Nephron progenitor cell (in vitro differentiated cells): ENCODE results near the gene COL4A2.

Source experiments
- DNase-seq: peaks from one replicate; pipeline ENCODE4 v3.0.0; 2021
- H3K27ac Mint-ChIP-seq: 2 replicates; pipeline ENCODE4 v1.8.0; 2021; ENCODE audit warnings: mild to moderate bottlenecking, moderate library complexity, mixed read lengths
- H3K27me3 Mint-ChIP-seq: 2 replicates; pipeline ENCODE4 v1.8.0; 2021; ENCODE audit warnings: mild to moderate bottlenecking, low read depth, mixed read lengths; ENCODE audit not compliant: poor library complexity
- H3K36me3 Mint-ChIP-seq: 2 replicates; pipeline ENCODE4 v1.8.0; 2021; ENCODE audit warnings: low read depth, mixed read lengths
- H3K4me1 Mint-ChIP-seq: 2 replicates; pipeline ENCODE4 v1.8.0; 2021; ENCODE audit warnings: mixed read lengths
- H3K4me3 Mint-ChIP-seq: 2 replicates; pipeline ENCODE4 v1.8.0; 2021; ENCODE audit warnings: mild to moderate bottlenecking, moderate library complexity, mixed read lengths
- H3K9me3 Mint-ChIP-seq: 2 replicates; pipeline ENCODE4 v1.8.0; 2021; ENCODE audit warnings: mild to moderate bottlenecking, moderate library complexity, mixed read lengths
- TF ChIP-seq, protein P1 (sequence below): fragments of 200-600 bp; sonication (generic); IDR thresholded peaks from 2 replicates; pipeline ENCODE4 v1.5.0; 2021; ENCODE audit warnings: antibody characterized with exemption

Gene COL4A2

GRCh38 chr13:110403315-110403714 is 96.2 kb downstream of the COL4A2 start:
- H3K4me1 Mint-ChIP-seq, result peaks cover 50% of the 10 kb centered on the region
- H3K9me3 Mint-ChIP-seq, result no peaks in the 10 kb centered on the region
- no peaks in the 10 kb centered on the region for H3K27me3 Mint-ChIP-seq
- DNase-seq, result no peak
- TF ChIP-seq, protein P1, sequence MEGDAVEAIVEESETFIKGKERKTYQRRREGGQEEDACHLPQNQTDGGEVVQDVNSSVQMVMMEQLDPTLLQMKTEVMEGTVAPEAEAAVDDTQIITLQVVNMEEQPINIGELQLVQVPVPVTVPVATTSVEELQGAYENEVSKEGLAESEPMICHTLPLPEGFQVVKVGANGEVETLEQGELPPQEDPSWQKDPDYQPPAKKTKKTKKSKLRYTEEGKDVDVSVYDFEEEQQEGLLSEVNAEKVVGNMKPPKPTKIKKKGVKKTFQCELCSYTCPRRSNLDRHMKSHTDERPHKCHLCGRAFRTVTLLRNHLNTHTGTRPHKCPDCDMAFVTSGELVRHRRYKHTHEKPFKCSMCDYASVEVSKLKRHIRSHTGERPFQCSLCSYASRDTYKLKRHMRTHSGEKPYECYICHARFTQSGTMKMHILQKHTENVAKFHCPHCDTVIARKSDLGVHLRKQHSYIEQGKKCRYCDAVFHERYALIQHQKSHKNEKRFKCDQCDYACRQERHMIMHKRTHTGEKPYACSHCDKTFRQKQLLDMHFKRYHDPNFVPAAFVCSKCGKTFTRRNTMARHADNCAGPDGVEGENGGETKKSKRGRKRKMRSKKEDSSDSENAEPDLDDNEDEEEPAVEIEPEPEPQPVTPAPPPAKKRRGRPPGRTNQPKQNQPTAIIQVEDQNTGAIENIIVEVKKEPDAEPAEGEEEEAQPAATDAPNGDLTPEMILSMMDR, result no peak
- no peak overlapping the region for H3K27ac Mint-ChIP-seq
- peaks cover 57% of the 10 kb centered on the region for H3K36me3 Mint-ChIP-seq
- no peak overlapping the region for H3K4me3 Mint-ChIP-seq

GRCh38 chr13:110403721-110404120 is 96.6 kb downstream of the COL4A2 start:
- Mint-ChIP-seq H3K27ac (no peak overlapping the region), H3K4me3 (no peak overlapping the region), H3K4me1 (peaks cover 54% of the 10 kb centered on the region), H3K36me3 (peaks cover 57% of the 10 kb centered on the region), H3K9me3 (no peaks in the 10 kb centered on the region), H3K27me3 (no peaks in the 10 kb centered on the region)
- no peak for DNase-seq
- TF ChIP-seq, protein P1, result no peak

DNA sequence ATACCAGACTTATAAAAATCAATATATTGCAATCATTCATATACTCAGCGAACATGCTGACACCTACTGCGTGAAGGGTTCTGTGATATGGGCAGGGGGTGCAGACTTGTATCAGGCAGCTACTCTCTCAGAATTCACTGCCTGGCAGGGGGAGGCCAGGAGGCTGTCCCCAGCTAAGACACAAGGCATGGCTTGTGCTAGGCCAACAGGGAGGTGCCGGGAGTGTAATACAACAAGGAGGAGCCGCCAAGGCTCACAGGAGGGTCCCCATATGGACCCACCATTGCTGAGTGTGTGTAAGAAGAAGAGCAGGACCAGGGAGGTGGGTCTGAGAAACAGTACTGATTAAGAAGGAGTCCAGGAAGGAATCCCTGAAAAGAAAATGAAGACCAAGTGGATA is 97.2 kb downstream of the COL4A2 start:
- TF ChIP-seq, protein P1, result no peak
- no peak for DNase-seq
- Mint-ChIP-seq H3K27ac (no peak overlapping the region), H3K4me1 (peaks cover 60% of the 10 kb centered on the region), H3K27me3 (no peaks in the 10 kb centered on the region), H3K36me3 (peaks cover 61% of the 10 kb centered on the region), H3K4me3 (no peak overlapping the region), H3K9me3 (no peaks in the 10 kb centered on the region)

- DNase-seq, result no peak
- Mint-ChIP-seq H3K4me3 (no peak overlapping the region), H3K4me1 (peaks cover 75% of the 10 kb centered on the region), H3K27me3 (no peaks in the 10 kb centered on the region), H3K27ac (peak overlapping the region; percentile 78), H3K36me3 (peaks cover 53% of the 10 kb centered on the region), H3K9me3 (no peaks in the 10 kb centered on the region)
- TF ChIP-seq, protein P1, result no peak
These were observed 98.7 kb downstream of the COL4A2 start for GRCh38 chr13:110405597-110406450.

- Mint-ChIP-seq H3K4me3 (no peak overlapping the region), H3K36me3 (peaks cover 45% of the 10 kb centered on the region), H3K9me3 (no peaks in the 10 kb centered on the region), H3K27ac (peak overlapping the region; percentile 11), H3K27me3 (no peaks in the 10 kb centered on the region), H3K4me1 (peaks cover 87% of the 10 kb centered on the region)
- DNase-seq, result no peak
- TF ChIP-seq, protein P1, result no peak
These were observed 99.9 kb downstream of the COL4A2 start for GRCh38 chr13:110407021-110407420.

DNA sequence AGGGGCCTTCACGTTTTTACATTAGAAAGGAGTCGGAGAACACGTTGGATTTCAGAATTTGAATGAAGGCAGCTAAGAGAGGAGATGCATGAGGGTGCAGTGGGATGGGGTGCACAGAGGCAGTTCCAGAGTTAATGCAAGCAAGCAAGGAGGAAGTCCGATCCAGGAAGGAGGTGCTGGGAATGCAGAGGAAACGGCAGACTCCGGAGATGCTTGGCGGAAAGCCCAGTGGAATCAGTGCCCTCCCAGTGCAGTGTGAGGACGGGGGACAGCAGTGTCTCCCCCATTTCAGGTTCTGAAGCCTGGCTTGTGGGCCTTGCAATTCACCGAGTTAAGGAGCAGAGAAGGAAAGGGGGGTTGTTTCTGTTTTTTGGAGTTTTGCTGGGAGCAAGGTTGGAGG is 100.4 kb downstream of the COL4A2 start:
- peaks cover 92% of the 10 kb centered on the region for H3K4me1 Mint-ChIP-seq
- TF ChIP-seq, protein P1, result no peak
- H3K4me3 Mint-ChIP-seq, result no peak overlapping the region
- no peaks in the 10 kb centered on the region for H3K27me3 Mint-ChIP-seq
- no peaks in the 10 kb centered on the region for H3K9me3 Mint-ChIP-seq
- DNase-seq, result no peak
- peak overlapping the region; percentile 11 for H3K27ac Mint-ChIP-seq
- H3K36me3 Mint-ChIP-seq, result peaks cover 40% of the 10 kb centered on the region
